ENCODE measurements around the gene PRSS57.
"Not testable (repeated sequence)": the region's sequence is repeated elsewhere in the genome, so short reads cannot be mapped to it uniquely, and the experiment has no call there.

PRSS57 gene

GRCh38 chr19:674282-675151 is 20.7 kb downstream of the PRSS57 start:
- DNase-seq (ENCODE audit: low read depth, low spot score) = no peak

- DNase-seq (ENCODE audit: low read depth, low spot score) = no peak
Measured at GRCh38 chr19:670609-671075, 24.6 kb downstream of the PRSS57 start.

- DNase-seq (ENCODE audit: low read depth, low spot score) = not testable (repeated sequence)
Measured at GRCh38 chr19:668675-669434, 26.4 kb downstream of the PRSS57 start.

- DNase-seq (ENCODE audit: low read depth, low spot score) = not testable (repeated sequence)
Measured at GRCh38 chr19:666985-667573, 28.2 kb downstream of the PRSS57 start.

GRCh38 chr19:664913-665443 is 30.3 kb downstream of the PRSS57 start:
- DNase-seq (ENCODE audit: low read depth, low spot score) = peak; percentile 55

GRCh38 chr19:663682-664117 is 31.6 kb downstream of the PRSS57 start:
- no peak for DNase-seq (ENCODE audit: low read depth, low spot score)

- DNase-seq (ENCODE audit: low read depth, low spot score) = peak; percentile 77
Measured at GRCh38 chr19:662962-663681, 32.1 kb downstream of the PRSS57 start, which contains the start of gene RNF126. Gene RNF126, minus strand, starts transcription at chr19:663214. Its CDS starts 93 bp downstream, at chr19:663121.

GRCh38 chr19:662207-662961 is 32.9 kb downstream of the PRSS57 start:
- no peak for DNase-seq (ENCODE audit: low read depth, low spot score)

GRCh38 chr19:661427-662196 is 33.6 kb downstream of the PRSS57 start:
- no peak for DNase-seq (ENCODE audit: low read depth, low spot score)

- DNase-seq (ENCODE audit: low read depth, low spot score) = no peak
Measured at GRCh38 chr19:660793-661426, 34.3 kb downstream of the PRSS57 start.

- DNase-seq (ENCODE audit: low read depth, low spot score) = no peak
Measured at GRCh38 chr19:658916-659839, 36.1 kb downstream of the PRSS57 start.

GRCh38 chr19:658059-658839 is 37.0 kb downstream of the PRSS57 start:
- no peak for DNase-seq (ENCODE audit: low read depth, low spot score)

- DNase-seq (ENCODE audit: low read depth, low spot score) = no peak
Measured at GRCh38 chr19:657611-658010, 37.6 kb downstream of the PRSS57 start.

GRCh38 chr19:656751-657559 is 38.3 kb downstream of the PRSS57 start:
- no peak for DNase-seq (ENCODE audit: low read depth, low spot score)

GRCh38 chr19:655691-656090 is 39.6 kb downstream of the PRSS57 start:
- no peak for DNase-seq (ENCODE audit: low read depth, low spot score)

- DNase-seq (ENCODE audit: low read depth, low spot score) = no peak
Measured at GRCh38 chr19:653425-653824, 41.8 kb downstream of the PRSS57 start.

Measured in smooth muscle cell of the brain vasculature (primary cell).